ENCODE data around the gene SMAD3.

SMAD3 gene

DNA sequence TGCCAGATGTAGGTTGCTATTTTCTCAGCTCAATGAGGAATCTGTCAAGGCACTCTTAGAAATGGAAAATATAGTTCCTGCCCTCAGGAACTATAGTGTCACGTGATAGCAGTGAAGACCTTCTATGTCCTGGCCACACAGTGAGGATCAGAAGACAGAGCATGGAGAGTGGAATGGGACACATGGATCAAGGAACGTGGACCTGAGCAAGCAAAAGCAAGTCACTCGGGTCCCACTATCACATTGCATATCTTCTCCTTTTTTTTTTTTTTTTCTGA, 21.2 kb downstream of the SMAD3 start:
- in situ Hi-C loops (cut with MboI; ENCODE audit: low pct_unique_long_range_greater_than_20kb, low sequenced_read_pairs, unreplicated experiment): no loop called here
- no peak for DNase-seq (ENCODE audit: low spot score)
- TF ChIP-seq, protein P1, sequence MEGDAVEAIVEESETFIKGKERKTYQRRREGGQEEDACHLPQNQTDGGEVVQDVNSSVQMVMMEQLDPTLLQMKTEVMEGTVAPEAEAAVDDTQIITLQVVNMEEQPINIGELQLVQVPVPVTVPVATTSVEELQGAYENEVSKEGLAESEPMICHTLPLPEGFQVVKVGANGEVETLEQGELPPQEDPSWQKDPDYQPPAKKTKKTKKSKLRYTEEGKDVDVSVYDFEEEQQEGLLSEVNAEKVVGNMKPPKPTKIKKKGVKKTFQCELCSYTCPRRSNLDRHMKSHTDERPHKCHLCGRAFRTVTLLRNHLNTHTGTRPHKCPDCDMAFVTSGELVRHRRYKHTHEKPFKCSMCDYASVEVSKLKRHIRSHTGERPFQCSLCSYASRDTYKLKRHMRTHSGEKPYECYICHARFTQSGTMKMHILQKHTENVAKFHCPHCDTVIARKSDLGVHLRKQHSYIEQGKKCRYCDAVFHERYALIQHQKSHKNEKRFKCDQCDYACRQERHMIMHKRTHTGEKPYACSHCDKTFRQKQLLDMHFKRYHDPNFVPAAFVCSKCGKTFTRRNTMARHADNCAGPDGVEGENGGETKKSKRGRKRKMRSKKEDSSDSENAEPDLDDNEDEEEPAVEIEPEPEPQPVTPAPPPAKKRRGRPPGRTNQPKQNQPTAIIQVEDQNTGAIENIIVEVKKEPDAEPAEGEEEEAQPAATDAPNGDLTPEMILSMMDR (IDR thresholded peaks at IDR 0.05; ENCODE audit: extremely low read depth, insufficient read depth, missing control alignments): no peak

DNA sequence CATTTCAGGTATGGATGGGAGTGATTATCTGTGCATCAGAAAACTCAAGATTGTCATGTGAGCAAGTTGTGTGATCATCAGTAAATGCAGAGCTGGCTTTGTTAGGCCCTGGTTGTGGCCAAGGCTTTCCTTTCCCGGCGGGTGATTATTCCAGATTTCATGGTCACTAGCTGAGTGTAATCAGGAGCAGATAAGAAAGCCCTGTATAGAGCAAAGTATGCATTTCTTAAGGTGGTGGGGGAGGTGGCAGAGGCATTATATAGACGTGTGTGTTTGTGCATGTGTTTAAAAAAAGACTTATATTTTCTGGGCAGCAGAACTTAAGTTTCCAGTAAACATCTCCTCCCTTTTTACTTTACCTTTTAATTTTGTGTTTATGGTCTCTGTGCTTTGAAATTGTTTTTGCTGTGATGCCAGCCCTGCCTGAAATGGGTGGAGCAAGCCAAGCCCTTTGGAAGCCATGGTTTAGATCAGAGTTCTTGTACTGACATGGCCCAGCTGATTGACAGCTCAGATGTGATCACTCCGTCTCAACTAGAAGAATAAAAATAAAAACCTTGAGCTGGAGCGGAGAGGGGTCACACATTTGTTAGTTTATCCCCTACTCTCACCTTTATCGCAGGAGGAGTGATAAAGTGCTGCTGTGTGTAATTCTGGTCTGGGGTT, 22.2 kb downstream of the SMAD3 start:
- in situ Hi-C loops (cut with MboI; ENCODE audit: low pct_unique_long_range_greater_than_20kb, low sequenced_read_pairs, unreplicated experiment): no loop called here
- TF ChIP-seq, protein P1 (IDR thresholded peaks at IDR 0.05; ENCODE audit: extremely low read depth, insufficient read depth, missing control alignments): no peak
- DNase-seq (ENCODE audit: low spot score): no peak

DNA sequence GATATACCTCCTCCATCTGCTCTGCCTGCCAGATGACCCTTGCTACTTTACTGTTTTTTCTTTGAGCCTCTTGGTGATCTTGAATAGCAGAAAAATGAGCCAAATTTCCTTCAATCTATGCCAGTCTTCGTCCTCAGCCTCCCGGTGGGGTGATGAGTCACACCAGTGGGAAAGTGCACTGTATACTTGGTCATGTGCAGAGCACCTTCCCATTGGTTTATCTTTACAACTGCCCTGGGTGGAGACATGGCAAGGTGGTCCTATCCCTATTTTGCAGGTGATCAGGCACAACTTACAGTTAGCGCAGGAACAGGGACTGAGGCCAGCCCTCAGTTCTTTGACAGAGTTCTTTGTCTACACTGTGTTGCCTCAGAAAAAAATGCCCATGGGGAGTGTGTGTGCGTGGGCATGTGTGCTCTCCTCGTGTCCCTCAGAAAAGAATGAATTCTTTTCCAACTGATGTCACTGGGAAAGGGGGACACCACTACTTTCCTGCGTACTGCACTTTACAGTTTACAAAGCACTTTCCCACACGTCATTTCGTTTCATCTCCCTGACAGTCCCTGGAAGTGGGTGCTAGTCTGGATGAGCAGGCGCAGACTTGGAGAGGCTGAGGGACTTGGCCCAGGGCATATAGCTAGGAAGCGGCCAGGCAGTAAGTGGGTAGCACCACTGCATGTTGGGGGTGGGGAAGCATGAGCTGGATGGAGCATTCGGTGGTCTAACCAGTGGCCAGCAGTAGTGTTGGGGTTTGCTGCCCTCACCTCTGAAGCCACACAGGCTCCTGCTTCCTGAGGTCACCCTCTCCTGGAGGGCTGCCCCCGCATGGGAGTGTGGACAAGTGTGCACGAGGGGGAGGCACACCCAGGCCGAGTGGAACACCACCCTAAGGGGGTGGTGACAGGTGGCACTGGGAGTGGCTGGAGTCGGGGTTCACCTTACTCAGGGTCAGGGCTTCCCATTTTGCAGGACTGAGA, 24.1 kb downstream of the SMAD3 start:
- TF ChIP-seq, protein P1 (IDR thresholded peaks at IDR 0.05; ENCODE audit: extremely low read depth, insufficient read depth, missing control alignments): no peak
- DNase-seq (ENCODE audit: low spot score): no peak
- in situ Hi-C loops (cut with MboI; ENCODE audit: low pct_unique_long_range_greater_than_20kb, low sequenced_read_pairs, unreplicated experiment): loop anchor here (10.0 kb wide), 1 partner anchor 85 kb away; no protein-coding TSS in a partner anchor

DNA sequence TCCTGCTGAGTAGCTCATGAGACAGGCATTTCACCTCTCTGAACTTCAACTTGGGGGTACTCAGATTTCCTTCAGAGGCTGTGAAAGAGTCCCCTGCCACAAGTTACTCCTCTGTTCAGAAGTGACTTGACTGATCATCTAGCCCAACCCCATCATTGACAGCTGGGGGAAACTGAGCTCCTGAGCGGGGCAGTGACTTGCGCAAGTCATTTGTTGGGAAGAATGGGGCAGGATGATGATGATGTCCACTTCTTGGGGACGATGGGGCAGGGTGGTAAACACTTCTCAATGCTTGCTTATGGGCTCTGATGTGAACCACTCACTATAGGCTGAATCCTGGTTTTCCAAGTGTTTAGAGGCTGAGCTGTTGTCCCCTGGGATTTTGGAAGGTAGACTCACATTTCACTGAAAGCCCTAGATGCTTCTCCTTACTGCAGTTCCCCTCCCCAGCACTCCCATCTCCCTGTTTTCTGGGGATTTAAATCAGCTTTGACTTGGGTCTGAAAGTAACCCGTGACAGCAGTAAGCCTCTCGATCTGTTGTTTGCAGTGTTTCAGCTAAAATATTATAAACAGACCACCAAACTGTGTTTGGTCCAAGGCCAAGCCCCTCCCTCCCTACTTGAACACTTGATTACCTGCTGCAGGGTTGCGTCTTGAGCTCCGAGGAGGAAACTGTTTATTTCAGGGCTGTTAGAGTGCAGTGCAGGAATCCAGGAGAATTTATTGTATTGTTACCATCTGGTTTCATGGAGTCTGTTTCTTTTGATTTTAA, 25.1 kb downstream of the SMAD3 start:
- TF ChIP-seq, protein P1 (IDR thresholded peaks at IDR 0.05; ENCODE audit: extremely low read depth, insufficient read depth, missing control alignments): no peak
- DNase-seq (ENCODE audit: low spot score): no peak
- in situ Hi-C loops (cut with MboI; ENCODE audit: low pct_unique_long_range_greater_than_20kb, low sequenced_read_pairs, unreplicated experiment): loop anchor here (10.0 kb wide), 1 partner anchor 84 kb away; no protein-coding TSS in a partner anchor

DNA sequence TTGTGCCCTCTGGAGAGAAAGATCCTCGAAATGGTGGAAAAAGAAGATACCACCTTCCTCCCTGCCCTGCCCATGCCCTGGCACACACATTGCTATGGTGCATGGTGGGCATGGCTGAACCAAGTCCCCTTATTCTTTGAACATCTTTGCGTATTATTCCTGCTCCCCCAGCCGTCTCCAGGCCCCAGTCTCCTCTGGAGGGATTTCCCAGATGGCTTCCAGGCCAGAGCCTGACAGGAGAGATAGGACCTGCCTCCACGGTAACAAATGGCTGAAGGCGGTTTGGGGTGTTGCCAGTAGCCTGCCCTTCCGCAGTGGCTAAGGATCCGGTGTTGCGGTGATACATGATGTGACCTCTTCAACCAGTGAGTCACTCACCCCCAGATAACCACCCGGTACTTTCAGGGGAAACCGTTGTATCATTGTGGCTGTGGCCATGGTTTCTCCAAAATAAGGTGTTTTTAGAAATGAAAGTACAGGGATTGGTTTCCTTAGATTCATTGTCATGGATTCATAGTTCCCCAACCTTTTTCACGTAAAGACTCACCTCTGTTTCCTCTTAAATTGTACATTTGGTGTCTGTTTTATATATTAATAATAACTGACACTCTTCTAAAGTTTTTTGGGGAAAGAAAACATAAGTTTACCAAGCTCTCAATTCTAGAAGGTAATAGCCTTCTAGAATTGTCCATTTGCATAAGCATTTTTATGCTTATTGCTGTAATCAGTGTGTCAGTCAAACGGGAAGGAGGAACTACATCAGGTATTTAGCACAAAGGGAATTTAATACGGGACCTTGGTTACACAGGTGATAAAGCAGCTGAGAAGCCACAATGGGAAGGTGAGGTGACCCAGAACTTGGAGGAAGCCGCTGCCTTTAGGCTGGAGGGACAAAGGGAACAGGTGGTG, 25.9 kb downstream of the SMAD3 start:
- in situ Hi-C loops (cut with MboI; ENCODE audit: low pct_unique_long_range_greater_than_20kb, low sequenced_read_pairs, unreplicated experiment): loop anchor here (10.0 kb wide), 1 partner anchor 83 kb away; no protein-coding TSS in a partner anchor
- TF ChIP-seq, protein P1 (IDR thresholded peaks at IDR 0.05; ENCODE audit: extremely low read depth, insufficient read depth, missing control alignments): no peak
- peak; percentile 57 for DNase-seq (ENCODE audit: low spot score)
